ENCODE results near the gene OR4K1. TPM values are rescaled to one million over a fixed set of nuclear protein-coding genes. Genes with fewer than 3 reads are reported as not detected.

Gene OR4K1
- not detected for total RNA-seq
- not detected for polyA plus RNA-seq
- long read RNA-seq, donor 1, result 0 reads
- long read RNA-seq, donor 2, result 0 reads

GRCh38 chr14:19930617-19931016, at the start of gene OR4K1:
Gene OR4K1, plus strand, starts transcription at chr14:19930917. Its CDS starts 4,750 bp downstream, at chr14:19935667.
- H3K4me3 ChIP-seq, result no peak within 1 kb of the TSS
- 50 to 58% (median 57%) methylated on average over 3 of the region's 3 CpGs for WGBS, 3 donors
- H3K4me1 ChIP-seq, result no peaks in the 10 kb centered on the region
- no peak for TF ChIP-seq CTCF (IDR thresholded peaks at IDR 0.05)
- H3K27me3 ChIP-seq (ENCODE audit: insufficient read depth in 3 of 3, low read length in 2 of 3), result no peaks in the 10 kb centered on the region
- H3K36me3 ChIP-seq (ENCODE audit: insufficient read depth in 1 of 2, low read depth in 1 of 2), result no peaks in the 10 kb centered on the region
- H3K27ac ChIP-seq, result no peak within 1 kb of the TSS
- no peaks in the 10 kb centered on the region for H3K9me3 ChIP-seq
- intact Hi-C loops (cut with DNase I), result no loop called here
- DNase-seq (no peak), ATAC-seq (no peak)

GRCh38 chr14:19895282-19895681, 35.4 kb upstream of the OR4K1 start:
- WGBS, 3 donors, result 31 to 41% (median 37%) methylated on average over 2 of the region's 2 CpGs
- DNase-seq, result no peak
- H3K4me1 ChIP-seq, result no peaks in the 10 kb centered on the region
- TF ChIP-seq CTCF (IDR thresholded peaks at IDR 0.05), result no peak
- intact Hi-C loops (cut with DNase I), result no loop called here
- H3K4me3 ChIP-seq, result no peak overlapping the region
- no peaks in the 10 kb centered on the region for H3K36me3 ChIP-seq (ENCODE audit: insufficient read depth in 1 of 2, low read depth in 1 of 2)
- H3K9me3 ChIP-seq, result peaks cover 47% of the 10 kb centered on the region
- ATAC-seq, result no peak
- no peaks in the 10 kb centered on the region for H3K27me3 ChIP-seq (ENCODE audit: insufficient read depth in 3 of 3, low read length in 2 of 3)
- H3K27ac ChIP-seq, result no peak overlapping the region

GRCh38 chr14:19900999-19901398, 29.7 kb upstream of the OR4K1 start:
- no peak overlapping the region for H3K4me3 ChIP-seq
- intact Hi-C loops (cut with DNase I), result no loop called here
- no peaks in the 10 kb centered on the region for H3K36me3 ChIP-seq (ENCODE audit: insufficient read depth in 1 of 2, low read depth in 1 of 2)
- ATAC-seq (no peak), DNase-seq (no peak)
- no peak overlapping the region for H3K27ac ChIP-seq
- WGBS, 3 donors, result 62 to 68% (median 66%) methylated on average over 3 of the region's 3 CpGs
- H3K4me1 ChIP-seq, result no peaks in the 10 kb centered on the region
- H3K27me3 ChIP-seq (ENCODE audit: insufficient read depth in 3 of 3, low read length in 2 of 3), result no peaks in the 10 kb centered on the region
- TF ChIP-seq CTCF (IDR thresholded peaks at IDR 0.05), result no peak
- peaks cover 20% of the 10 kb centered on the region for H3K9me3 ChIP-seq

- no peak overlapping the region for H3K4me3 ChIP-seq
- intact Hi-C loops (cut with DNase I), result no loop called here
- TF ChIP-seq CTCF (IDR thresholded peaks at IDR 0.05), result no peak
- DNase-seq, result no peak
- no peaks in the 10 kb centered on the region for H3K36me3 ChIP-seq (ENCODE audit: insufficient read depth in 1 of 2, low read depth in 1 of 2)
- 78 to 83% (median 81%) methylated on average over 4 of the region's 4 CpGs for WGBS, 3 donors
- no peaks in the 10 kb centered on the region for H3K4me1 ChIP-seq
- ATAC-seq, result no peak
- H3K27ac ChIP-seq, result no peak overlapping the region
- H3K9me3 ChIP-seq, result peaks cover 9% of the 10 kb centered on the region
- H3K27me3 ChIP-seq (ENCODE audit: insufficient read depth in 3 of 3, low read length in 2 of 3), result no peaks in the 10 kb centered on the region
These were observed 28.3 kb upstream of the OR4K1 start for GRCh38 chr14:19902409-19902808.

- intact Hi-C loops (cut with DNase I), result no loop called here
- H3K4me3 ChIP-seq, result no peak overlapping the region
- ATAC-seq (no peak), DNase-seq (no peak)
- no peak overlapping the region for H3K27ac ChIP-seq
- no peaks in the 10 kb centered on the region for H3K36me3 ChIP-seq (ENCODE audit: insufficient read depth in 1 of 2, low read depth in 1 of 2)
- no peaks in the 10 kb centered on the region for H3K4me1 ChIP-seq
- H3K9me3 ChIP-seq, result peaks cover 6% of the 10 kb centered on the region
- H3K27me3 ChIP-seq (ENCODE audit: insufficient read depth in 3 of 3, low read length in 2 of 3), result no peaks in the 10 kb centered on the region
- TF ChIP-seq CTCF (IDR thresholded peaks at IDR 0.05), result no peak
These were observed 24.1 kb upstream of the OR4K1 start for GRCh38 chr14:19906665-19907064.
